GM12865 (cell line): ENCODE data around the gene ZNF335.

Experiments used
- DNase-seq: peaks from one replicate; pipeline ENCODE4 v3.0.0; 2010; ENCODE audit warnings: low read depth
- H3K4me3 ChIP-seq: 2 replicates; pipeline ENCODE4 v1.5.1; 2011; ENCODE audit warnings: mild to moderate bottlenecking, low read depth, low read length, control low read depth
- CTCF ChIP-seq: IDR thresholded peaks from 2 replicates; pipeline ENCODE4 v1.5.1; 2011; ENCODE audit warnings: low read length, control low read depth, low read depth, inconsistent platforms; ENCODE audit not compliant: insufficient read depth; ENCODE audit errors: missing control alignments

Gene ZNF335

GRCh38 chr20:45971675-45972499 lies at the start of gene ZNF335:
Gene ZNF335, minus strand, starts transcription at chr20:45972203. Its CDS starts 793 bp downstream, at chr20:45971410.
- peak within 1 kb of the TSS; percentile 88 for H3K4me3 ChIP-seq
- peak; percentile 2 for TF ChIP-seq CTCF
- peak; percentile 99 for DNase-seq

- H3K4me3 ChIP-seq: no peak overlapping the region
- DNase-seq: no peak
Measured at GRCh38 chr20:46020555-46020954, 48.6 kb upstream of the ZNF335 start.

GRCh38 chr20:46018611-46019010 lies 46.6 kb upstream of the ZNF335 start:
- no peak for TF ChIP-seq CTCF
- no peak for DNase-seq
- H3K4me3 ChIP-seq: no peak overlapping the region

More at GRCh38 chr20:46020555-46020954, 48.6 kb upstream of the ZNF335 start:
- TF ChIP-seq CTCF: no peak

GRCh38 chr20:46018112-46018511 lies 46.1 kb upstream of the ZNF335 start:
- no peak overlapping the region for H3K4me3 ChIP-seq
- DNase-seq: no peak
- TF ChIP-seq CTCF: no peak

- DNase-seq: no peak
- TF ChIP-seq CTCF: no peak
- H3K4me3 ChIP-seq: no peak overlapping the region
Measured at GRCh38 chr20:46017272-46017671, 45.3 kb upstream of the ZNF335 start.

- no peak overlapping the region for H3K4me3 ChIP-seq
- no peak for TF ChIP-seq CTCF
Measured at GRCh38 chr20:46014517-46015396, 42.8 kb upstream of the ZNF335 start.

More at GRCh38 chr20:46014517-46015396, 42.8 kb upstream of the ZNF335 start:
- DNase-seq: no peak
